AML-193 (cell line): ENCODE data around the gene CA9.

Source experiments
- DNase-seq, 2 experiments: peaks; one replicate each; lab custom pipeline; 2025; lab: John Stamatoyannopoulos, UW

The CA9 gene

DNA sequence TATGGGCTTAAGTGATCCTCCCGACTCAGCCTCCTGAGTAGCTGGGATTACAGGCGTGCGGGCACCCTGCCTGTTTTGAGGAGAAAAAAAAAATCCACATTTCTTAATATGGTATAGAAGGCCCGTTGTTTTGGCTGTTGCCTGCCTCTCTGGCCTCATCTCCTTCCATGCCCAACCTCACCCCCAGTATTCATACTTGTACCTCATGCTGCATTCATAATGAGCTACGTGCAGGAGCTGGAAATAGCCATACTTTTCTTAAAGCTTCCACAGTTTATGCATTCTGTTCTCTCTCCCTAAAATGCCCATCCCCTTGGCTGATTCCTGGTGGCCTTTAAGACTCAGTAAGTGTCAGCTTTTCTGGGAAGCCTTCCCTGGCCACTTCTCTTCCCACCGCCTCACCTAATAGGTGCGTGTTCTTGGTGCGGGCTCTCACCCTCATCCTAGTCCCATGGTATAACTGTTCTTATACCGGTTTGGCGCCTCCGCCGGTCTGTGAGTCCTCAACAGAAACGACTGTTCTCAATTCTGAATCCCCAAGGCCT is 18.1 kb downstream of the CA9 start:
- DNase-seq, result no peak

DNA sequence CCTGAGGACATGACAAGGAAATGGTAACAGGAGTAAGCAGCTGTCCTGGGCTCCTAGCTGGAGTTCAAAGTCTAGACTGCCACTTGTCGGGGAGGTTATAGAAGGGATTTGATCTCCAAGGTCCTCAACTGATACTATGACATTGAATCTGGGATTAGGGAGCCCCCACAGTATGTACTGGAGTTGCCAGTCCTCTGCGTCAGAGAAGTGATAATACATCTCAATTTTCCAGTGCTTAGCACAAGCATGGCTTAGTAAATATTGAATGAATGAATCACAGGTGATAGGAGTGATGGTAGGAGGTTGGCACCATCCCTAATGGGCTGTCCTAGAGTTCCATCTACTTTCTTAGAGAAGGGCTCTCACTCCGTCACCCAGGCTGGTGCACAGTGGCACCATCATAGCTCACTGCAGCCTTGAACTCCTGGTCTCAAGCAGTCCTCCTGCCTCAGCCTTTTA is 22.2 kb downstream of the CA9 start:
- no peak for DNase-seq

DNA sequence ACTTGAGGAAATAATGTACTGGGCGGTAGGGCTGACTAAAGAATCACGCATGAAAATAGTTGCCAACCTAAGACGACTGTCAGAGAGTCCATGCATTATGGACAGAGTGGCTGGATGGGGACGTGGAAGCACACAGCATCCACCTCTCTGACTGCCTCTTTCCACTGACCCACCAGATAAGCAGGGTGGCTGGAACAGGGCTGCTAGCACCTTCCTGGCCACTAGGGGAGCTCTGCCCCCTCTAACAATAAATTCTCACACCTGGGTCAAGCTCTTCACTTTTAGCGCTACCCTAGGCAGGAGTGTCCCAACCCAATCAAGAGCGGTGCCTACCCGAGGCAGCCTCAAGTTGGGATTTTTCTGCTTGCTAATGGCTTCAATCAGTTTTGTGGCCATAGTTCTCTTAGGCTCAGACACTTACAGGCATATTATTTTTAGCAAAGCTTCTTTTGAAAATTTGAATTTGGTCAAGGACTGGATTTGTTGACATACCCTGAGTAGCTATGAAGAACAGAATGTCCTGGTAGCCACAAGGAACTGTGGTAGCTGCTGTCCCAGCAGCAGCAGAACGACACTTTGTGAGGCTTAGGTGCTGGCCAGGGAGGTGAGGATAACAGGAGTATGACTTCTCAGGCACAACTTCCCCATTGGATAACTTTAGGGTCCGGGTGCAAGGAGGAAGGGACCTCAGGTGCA is 22.9 kb downstream of the CA9 start:
- DNase-seq, result peak; percentile 23

DNA sequence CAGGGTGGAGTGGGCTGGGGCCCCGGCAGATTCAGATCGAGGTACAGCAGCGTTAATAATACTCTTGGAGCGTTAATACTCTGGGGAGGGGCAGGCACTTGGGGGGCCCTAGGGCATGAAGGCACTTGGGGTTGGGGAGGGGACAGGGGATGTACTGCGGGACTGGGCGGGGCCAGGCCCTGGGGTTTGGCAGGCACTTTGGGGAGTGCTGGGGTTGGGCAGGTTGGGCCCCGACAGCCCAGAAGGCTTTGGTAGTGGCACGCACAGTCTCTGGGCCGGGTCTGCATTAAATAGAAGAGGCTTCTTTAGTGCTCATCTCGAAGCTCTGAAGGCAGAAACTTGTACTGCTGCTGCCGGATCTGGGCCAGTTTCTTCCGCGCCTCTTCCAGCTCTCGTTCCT is 23.8 kb downstream of the CA9 start:
- no peak for DNase-seq

DNA sequence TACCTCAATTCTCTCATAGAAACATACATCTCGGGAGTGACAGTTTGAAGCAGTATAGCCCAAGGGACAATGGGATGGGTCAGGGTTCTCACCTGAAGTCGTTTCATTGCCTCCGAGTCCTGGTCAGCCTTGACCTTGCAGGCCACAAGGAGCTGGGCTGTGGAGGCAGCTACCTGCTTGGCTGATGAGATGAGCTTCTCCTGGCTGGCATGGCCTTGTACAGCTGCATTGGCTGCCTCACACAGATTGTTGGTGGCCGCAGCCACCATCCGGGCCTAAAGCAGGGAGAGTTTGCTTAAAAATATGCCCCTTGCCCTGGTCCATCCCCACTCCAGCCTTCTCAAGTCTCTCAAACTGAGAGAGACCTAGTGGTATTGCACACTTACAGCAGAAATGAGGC is 24.5 kb downstream of the CA9 start:
- no peak for DNase-seq

DNA sequence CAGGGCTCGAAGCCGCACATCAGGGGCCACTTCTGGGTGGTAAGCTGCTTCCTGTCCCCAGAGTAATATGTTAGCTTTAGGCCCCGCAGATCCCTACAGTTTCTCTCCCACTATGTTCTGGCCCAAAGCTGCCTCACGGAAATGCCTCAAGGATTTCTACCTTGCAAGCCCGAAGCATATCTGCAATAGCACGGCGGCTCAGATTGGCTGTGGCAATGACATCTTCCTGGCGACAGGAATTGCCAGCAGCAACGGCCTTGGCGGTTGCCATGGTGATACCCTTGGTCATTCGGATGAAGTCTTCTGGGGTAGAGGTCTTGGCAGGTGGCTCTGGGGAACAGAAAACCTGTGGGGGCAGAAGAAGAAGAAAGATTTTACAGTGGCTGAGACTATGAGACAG is 26.3 kb downstream of the CA9 start:
- DNase-seq, result no peak

DNA sequence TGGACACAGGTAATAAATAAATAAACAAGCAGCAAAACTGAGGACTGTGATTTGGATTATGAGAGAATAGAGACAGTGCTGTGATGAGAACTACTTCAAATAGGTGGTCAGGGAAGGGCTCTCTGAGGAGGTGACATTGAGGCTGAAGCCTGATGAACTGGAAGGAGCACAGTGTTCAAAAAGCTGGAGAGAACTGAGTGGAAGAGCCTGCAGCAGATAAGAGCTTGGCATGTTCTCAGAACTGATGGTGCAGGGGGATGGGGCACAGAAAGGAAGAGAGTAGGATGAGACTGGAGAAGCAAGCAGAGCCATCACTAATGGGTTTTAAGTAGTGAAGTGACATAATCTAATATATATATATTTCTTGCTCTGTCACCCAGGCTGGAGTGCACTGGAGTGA is 27.2 kb downstream of the CA9 start:
- no peak for DNase-seq

DNA sequence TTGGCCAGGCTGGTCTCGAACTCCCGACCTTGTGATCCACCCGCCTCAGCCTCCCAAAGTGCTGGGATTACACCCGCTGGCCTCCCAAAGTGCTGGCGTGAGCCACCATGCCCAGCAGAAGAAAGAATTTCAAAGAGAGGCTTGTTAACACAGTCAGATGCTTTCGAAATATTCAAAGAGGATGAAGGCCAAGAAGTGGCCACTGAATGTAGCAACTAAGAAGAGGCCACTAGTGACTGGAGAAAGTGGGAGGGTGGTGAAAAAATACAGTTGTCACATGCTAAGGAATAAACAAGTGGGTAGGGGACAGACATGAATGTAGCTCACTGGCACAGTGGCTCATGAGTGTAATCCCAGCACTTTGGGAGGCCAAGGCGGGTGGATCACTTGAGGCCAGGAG is 29.0 kb downstream of the CA9 start:
- DNase-seq, result no peak

DNA sequence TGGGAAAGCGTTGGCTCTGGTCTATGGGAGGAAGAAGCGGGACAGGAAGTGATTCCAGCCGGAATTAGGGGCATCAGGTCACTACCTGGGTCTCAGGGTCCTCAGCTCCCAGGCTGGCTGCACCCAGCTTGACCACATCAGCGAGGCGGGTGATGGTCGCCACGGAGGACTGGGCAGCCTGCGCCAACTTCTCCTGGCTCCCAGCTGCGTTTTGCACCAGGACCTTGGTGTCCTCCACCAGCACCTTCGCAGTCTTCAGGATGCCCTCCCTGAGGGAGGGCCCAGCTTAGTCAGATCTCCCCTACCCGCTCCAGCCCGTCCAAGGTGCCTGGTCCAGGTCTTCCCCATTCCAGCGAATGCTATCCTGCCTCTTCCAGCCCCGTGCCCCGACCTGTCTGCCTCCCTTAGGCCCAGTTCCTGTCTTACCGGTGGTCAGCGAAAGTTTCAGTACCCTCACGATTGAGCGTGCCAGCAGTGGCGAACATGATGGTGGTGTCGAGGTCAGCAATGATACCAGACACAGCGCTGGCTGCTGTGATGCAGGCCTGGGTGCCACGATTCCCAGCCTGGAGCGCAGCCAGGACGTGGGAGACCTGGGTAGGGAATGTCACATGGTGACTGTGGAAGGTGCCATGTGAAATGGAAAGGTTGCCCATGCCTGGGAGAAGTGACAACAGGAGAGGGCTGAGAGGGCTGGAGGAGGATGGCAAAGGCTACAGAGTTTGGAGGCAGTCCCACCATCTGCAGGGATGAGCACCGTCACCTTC is 30.4 kb downstream of the CA9 start:
- DNase-seq, result no peak

DNA sequence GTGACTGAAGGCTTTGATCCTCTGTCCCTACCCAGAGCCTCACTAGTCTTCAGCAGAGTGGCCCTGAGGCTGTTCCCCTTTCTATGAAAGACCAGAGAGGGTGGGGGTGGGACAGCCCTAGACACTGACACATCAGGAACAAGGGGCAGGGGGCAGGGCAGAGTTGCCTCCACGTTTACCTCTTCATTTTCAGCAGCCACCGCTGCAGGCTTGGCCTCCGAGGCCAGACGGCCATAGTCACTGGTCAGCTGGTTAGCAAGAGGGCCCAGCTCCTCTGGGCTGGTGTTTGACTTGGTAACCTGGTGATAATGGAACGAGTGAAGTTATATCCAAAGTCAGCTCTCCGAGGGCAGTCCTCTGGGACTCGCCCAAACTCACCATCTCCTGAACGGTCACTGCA is 31.6 kb downstream of the CA9 start:
- peak in 1 of 2 experiments; percentile 20 for DNase-seq

DNA sequence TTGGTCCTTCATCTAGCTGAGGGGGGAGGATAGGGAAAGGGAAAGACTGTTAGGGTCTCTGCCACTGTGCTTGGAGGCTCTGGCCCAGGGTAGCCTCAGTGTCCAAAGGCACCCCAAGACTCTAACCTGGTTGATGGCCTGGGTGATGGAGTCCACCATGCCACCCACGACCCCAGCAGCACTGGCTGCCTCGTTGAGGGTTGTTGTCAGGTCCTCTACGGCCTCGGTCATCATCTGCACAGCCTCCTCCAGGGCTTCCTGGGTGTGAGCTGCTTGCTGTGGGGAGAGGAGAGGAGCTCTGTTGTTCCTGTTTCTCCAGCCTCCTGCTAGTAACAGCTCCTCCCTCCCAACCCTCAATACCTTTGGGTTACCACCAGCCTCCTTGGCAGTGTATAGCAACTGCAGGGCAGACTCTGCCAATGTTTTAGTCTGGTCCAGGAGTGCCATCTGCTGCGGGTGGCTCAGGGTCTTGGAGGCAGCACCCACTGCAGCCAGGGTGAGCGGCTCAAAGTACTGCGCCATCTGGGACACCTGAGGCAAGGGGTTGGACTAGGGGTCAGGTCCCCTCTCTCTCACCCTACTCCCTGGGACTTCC is 32.2 kb downstream of the CA9 start:
- no peak for DNase-seq

DNA sequence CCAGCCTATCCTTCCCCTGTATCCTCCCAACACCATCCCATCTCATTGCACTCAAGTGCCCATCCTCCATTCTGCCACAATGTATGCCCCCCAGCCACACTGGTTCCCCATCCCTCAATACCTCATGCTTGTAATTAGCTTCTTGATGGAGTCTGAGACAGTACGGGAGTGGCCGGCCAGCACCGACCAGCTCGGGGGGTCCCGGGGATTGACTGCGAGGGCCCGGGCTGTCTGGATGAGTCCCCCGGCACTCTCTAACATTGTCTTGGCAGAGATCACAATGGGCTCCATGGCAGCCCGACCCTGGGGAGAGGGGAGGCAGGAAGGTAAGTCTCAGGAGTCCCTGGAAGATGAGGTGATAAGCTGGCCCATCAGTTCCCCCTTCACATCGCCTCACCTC is 33.2 kb downstream of the CA9 start:
- no peak for DNase-seq

DNA sequence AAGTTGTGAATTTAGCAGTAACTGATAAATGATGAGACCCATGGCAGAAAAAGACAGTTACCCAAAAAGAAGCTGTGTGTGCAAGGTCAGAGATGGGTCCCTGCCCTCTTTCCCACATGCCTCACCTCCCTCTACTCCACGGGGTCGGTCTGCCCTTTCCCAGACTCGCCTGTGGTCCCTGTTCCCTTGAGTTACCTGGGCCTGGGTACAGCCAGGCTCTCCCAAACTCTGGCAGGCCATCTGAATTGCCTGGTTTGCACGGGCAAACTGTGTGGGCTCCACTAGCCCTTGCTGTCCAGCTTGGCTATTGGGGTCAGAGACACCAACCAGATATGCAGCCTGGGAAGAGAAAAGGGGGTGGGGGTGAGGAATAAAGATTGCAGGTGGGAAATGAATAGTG is 34.4 kb downstream of the CA9 start:
- DNase-seq, result no peak

DNA sequence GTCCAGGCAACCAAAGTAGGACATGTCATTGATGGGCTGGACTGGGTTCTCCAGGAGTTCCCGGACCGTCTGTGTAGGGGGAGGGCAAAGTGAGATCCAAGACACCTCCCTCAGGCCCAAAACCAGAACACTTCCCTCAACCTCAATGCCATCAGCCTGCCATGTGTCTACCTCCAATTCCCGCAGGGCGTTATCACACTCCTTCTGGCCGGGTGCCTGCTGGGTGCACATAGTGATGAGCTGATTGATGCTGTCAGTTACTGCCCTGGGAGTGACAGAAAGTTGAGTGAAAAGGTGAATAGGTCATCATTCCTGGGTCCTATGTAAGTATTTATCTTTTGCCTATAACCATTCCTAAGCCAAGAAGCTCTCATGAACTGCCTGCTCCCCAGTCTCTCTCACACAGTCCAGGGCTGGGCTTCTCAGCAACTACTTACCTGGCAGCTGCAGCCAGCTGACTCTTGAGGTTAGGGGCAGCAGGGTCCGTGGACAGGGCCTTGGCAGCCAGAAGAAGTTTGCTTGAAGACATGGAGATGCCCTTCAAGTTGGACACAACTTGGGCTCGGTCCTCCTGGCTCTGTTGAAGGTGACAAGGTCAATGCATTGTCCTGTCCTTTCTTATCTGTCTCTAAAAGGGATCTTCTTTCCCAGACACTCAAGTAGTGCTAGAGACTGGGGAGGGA is 37.2 kb downstream of the CA9 start:
- no peak for DNase-seq

DNA sequence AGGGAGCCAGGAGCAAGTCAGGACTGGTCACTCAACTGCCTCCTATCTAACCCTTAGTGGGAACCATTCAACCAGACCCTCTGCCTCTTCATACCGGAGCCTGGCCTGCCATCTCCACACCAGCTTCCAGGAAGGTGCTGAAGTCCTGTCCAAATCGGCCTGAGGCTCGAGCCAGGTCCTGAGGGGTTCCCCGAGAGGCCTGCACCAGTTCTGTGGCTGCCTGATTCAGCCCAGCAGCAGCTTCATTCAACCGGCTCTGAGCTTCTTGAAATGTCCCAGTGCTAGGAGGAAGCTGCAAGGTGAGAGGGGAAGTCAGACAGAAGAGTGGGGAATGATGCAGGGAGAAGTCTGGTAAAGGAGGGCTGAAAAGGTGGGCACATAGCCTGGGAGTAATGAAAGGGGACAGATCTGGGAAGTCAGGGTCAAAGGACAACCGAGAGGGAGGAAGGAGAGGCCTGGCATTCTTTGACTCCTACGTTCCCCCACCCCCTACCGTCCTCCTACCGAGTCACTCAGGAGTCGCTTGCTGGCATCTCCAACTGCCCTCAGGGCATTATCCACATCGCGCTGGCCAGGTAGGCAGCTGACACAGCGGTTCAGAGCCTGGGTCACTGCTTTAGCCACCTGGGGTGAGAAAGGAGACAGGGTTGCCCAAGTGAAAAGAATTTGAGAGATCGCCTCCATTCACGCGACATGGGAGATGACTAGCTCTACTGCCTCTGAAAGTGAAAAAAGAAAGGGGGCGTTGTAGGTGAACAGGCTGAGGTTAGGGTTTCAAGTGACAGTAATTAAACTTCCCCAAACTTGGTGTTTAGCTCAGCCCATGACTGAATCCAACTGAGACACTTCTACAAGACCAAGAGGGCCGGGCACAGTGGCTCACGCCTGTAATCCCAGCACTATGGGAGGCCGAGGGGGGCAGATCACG is 38.0 kb downstream of the CA9 start:
- DNase-seq, result no peak

DNA sequence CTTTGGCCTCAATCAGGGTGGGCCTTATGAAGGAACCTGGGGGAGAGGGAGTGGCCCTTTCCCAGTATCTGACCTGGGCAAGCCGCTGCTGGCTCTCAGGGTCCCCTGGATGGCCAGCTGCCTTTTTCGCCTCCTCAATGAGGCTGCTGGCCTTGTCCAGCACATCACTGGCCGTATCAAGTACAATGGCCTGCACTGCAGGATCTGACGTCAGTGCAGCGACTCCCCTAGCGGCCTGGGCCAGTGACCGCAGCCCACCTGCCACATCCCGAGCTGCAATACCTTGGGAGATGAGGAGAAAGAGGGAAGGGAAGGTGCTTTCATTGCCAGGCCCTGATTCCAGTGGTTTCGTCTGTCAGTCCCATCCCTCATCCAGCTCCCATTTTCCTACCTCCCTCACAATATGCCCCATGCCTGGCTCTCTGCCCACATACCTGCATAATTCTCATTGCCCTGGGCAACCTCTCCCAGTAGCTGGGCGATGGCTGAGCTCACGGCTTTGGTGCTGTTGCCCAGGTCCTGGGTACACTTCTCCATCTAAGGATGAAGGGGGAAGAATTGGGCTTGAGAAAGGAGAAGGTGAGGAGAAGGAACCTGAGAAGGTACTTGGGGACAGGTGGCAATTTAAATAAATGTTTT is 39.2 kb downstream of the CA9 start:
- no peak for DNase-seq

DNA sequence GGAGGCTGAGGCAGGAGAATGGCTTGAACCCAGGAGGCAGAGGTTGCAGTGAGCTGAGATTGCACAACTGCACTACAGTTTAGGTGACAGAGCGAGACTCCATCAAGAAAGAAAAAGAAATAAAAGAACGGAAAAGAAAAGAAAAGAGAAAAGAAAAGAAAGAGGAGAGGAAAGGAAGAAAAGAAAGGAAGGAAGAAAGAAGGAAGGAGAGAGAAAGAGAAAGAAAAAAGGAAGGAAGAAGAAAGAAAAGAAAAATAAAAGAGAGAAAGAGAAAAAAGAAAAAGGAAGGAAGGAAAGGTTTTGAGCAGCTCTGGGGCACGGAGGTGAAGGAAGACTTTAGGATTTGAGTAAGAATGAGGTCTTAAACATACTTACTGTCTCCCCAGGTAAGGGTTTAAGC is 39.9 kb downstream of the CA9 start:
- no peak for DNase-seq

DNA sequence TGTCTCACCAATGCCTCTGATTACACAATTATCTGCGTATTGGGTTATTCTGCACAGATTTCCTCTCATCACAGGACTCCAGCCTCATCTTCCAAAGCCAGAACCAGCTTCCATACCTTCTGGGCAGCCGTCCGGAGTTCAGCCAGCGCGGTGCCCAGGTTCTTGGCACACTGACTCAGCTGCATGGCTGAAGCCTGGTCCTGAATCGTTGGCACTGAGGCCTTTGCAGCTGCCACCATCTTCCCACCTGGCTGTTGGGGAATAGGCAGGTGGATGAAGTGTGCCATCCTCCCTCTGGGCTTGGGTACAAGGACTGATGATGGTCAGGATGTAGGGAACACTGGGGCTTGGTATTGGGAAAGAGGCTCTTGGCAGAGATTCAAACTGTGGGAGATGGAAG is 40.4 kb downstream of the CA9 start:
- no peak for DNase-seq

DNA sequence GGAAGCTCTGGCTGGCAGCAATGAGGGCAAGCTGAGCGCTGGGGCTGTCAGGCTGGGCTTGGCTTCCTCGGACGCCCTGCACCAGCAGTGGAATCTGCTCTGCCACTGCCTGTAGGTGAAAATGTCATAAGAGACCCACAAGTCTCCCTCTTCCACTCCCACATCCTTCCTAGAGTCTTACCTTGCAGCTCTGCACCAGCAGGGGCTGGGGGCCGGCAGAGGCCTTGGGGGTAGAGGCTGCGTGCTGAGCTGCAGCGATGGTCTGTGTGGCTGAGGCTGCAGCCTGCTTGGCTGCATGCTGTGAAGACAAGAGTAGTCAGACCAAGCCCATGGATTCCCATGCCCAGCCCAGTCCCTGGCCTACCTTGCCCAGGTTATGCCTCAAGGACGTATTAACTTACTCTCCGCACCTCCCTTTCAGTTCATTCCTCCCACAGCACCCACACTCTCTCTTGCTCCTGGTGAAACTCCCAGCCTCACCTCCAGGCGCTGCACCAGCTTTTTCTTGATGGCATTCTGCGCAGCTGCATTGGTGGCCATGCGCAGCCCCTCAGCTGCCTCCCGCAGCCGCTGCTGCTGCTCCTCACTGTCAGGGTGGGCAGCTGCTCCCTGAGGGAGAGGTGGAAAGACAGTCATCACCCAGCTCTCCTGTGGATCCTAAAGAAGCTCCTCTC is 41.0 kb downstream of the CA9 start:
- DNase-seq, result no peak

DNA sequence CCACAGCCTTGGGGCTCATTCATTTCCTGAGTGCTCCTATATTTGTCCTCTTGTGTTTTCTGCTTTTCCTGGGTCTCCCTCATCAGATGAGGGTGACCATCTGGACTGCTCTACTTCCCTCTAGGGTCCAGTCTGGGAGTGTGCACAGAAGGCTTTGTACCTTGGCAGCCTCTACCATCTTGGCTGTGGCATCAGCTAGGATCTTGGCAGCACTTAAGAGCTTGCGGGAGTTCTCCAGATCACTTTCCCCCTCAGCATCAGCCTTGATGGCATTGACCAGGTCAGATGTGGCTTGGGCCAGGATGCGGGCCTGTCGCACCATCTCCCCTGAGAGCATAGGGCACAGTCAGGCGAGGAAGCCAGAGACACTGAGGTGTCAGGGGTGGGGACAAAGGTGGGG is 42.5 kb downstream of the CA9 start:
- DNase-seq, result no peak
